RWPE1 (cell line): ENCODE data around the gene KCNF1.

Experiments
- CTCF ChIA-PET: fragments of 350-600 bp; sonication (Branson Sonifier 250); formaldehyde crosslinking; extraction: SDS; loops from one replicate; lab custom pipeline; 2021; lab: Yijun Ruan, JAX
- POLR2A ChIA-PET: fragments of 400-600 bp; formaldehyde crosslinking; extraction: SDS; loops from one replicate; lab custom pipeline; 2020; ENCODE audit warnings: antibody characterized with exemption; ENCODE audit not compliant: low non-redundant PET; lab: Yijun Ruan, JAX
- DNase-seq: peaks from one replicate; pipeline ENCODE4 v3.0.0; 2012; ENCODE audit warnings: low spot score
- H3K27ac ChIP-seq: fragments of 450-650 bp; 2 replicates; pipeline ENCODE4 v1.5.1; 2017
- CTCF ChIP-seq: fragments of 450-650 bp; conservative IDR thresholded peaks from 2 replicates; pipeline ENCODE4 v1.5.1; 2017; ENCODE audit warnings: low read depth, mild to moderate bottlenecking

Gene KCNF1

GRCh38 chr2:10864861-10865636, 46.7 kb upstream of the KCNF1 start:
- no peak overlapping the region for H3K27ac ChIP-seq
- DNase-seq = no peak
- CTCF ChIA-PET = interaction anchor here (1.0 kb wide), 1 partner anchor 29 kb away, joined by 3 read pairs; no protein-coding TSS in a partner anchor
- TF ChIP-seq CTCF = no peak
- POLR2A ChIA-PET = no interaction called here

GRCh38 chr2:10865841-10866240, 45.9 kb upstream of the KCNF1 start:
- no peak for DNase-seq
- no peak overlapping the region for H3K27ac ChIP-seq
- TF ChIP-seq CTCF = no peak
- POLR2A ChIA-PET = no interaction called here
- CTCF ChIA-PET = interaction anchor here (1.0 kb wide), 1 partner anchor 30 kb away, joined by 3 read pairs; no protein-coding TSS in a partner anchor

GRCh38 chr2:10867692-10868420, 43.9 kb upstream of the KCNF1 start:
- no peak for DNase-seq
- CTCF ChIA-PET = interaction anchor here (0.6 kb wide), 1 partner anchor 29 kb away, joined by 3 read pairs; no protein-coding TSS in a partner anchor
- H3K27ac ChIP-seq = no peak overlapping the region
- POLR2A ChIA-PET = no interaction called here
- no peak for TF ChIP-seq CTCF

GRCh38 chr2:10868465-10869314, 43.0 kb upstream of the KCNF1 start:
- CTCF ChIA-PET = interaction anchor here (0.6 kb wide), 1 partner anchor 28 kb away, joined by 3 read pairs; no protein-coding TSS in a partner anchor
- POLR2A ChIA-PET = no interaction called here
- H3K27ac ChIP-seq = no peak overlapping the region

GRCh38 chr2:10871978-10872377, 39.8 kb upstream of the KCNF1 start:
- no peak for TF ChIP-seq CTCF
- CTCF ChIA-PET = no interaction called here
- POLR2A ChIA-PET = no interaction called here
- DNase-seq = no peak
- H3K27ac ChIP-seq = no peak overlapping the region

More at GRCh38 chr2:10868465-10869314, 43.0 kb upstream of the KCNF1 start:
- no peak for DNase-seq
- TF ChIP-seq CTCF = no peak

GRCh38 chr2:10873171-10873570, 38.6 kb upstream of the KCNF1 start:
- DNase-seq = no peak
- TF ChIP-seq CTCF = no peak
- ChIA-PET POLR2A (no interaction called here), CTCF (no interaction called here)
- H3K27ac ChIP-seq = no peak overlapping the region
